SK-N-SH treated with all-trans-retinoic acid at 6 μM for 48 hours (cell line): ENCODE results near the gene PHF5A.

ENCODE experiments used
- ZFP30 ChIP-seq: fragments of 450-650 bp; formaldehyde crosslinking; IDR thresholded peaks from 2 replicates; pipeline ENCODE4 v1.5.0; 2022; ENCODE audit warnings: mild to moderate bottlenecking, moderate library complexity
- TF ChIP-seq, protein P1 (sequence below): fragments of 250-450 bp; sonication (Bioruptor Pico); IDR thresholded peaks from 2 replicates; pipeline ENCODE4 v1.5.0; 2020; ENCODE audit warnings: mild to moderate bottlenecking, moderate library complexity
- TF ChIP-seq, protein P2 (sequence below): fragments of 250-450 bp; sonication (Bioruptor Pico); IDR thresholded peaks from 2 replicates; pipeline ENCODE4 v1.8.0; 2020; ENCODE audit warnings: mild to moderate bottlenecking, moderate library complexity, borderline replicate concordance

DNA sequence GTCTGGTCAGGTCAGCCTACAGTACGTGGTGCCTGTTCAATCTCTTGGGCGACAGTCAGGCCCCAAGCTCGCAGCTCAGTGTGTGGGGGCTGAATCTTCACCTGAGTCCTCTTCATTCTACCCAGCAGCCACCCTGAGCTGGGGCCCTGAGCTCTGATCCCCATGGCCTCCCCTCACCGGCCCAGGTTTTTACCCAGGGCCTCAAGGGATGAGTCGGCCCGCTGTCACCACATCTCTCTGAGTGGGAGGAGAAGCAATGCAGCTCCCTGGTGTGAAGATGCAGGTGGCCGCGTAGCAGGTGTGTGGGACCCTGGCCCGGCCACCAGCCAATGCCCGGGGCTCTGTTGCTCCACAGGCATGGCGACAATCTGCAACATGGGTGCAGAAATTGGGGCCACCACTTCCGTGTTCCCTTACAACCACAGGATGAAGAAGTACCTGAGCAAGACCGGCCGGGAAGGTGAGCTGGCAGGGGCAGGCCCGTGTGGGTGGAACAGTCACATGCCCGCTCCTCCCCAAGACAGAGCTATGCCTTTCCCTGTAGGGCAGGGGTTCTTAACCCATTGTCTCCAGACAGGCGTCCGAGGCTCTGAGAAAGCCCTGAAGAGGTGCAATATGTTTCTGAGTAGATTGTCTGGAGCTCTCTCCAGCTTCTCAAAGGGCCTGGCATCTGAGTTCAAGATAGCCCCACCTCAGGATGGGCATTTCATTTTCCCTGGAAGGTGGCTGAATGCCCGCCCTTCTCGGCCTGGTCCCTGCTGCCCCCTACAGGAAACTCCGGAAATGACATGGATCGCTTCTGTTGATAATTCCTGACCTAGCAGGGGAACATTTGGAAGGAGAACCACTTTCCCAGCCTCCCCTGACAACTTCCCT is 48.9 kb upstream of the PHF5A start:
- TF ChIP-seq, protein P1, sequence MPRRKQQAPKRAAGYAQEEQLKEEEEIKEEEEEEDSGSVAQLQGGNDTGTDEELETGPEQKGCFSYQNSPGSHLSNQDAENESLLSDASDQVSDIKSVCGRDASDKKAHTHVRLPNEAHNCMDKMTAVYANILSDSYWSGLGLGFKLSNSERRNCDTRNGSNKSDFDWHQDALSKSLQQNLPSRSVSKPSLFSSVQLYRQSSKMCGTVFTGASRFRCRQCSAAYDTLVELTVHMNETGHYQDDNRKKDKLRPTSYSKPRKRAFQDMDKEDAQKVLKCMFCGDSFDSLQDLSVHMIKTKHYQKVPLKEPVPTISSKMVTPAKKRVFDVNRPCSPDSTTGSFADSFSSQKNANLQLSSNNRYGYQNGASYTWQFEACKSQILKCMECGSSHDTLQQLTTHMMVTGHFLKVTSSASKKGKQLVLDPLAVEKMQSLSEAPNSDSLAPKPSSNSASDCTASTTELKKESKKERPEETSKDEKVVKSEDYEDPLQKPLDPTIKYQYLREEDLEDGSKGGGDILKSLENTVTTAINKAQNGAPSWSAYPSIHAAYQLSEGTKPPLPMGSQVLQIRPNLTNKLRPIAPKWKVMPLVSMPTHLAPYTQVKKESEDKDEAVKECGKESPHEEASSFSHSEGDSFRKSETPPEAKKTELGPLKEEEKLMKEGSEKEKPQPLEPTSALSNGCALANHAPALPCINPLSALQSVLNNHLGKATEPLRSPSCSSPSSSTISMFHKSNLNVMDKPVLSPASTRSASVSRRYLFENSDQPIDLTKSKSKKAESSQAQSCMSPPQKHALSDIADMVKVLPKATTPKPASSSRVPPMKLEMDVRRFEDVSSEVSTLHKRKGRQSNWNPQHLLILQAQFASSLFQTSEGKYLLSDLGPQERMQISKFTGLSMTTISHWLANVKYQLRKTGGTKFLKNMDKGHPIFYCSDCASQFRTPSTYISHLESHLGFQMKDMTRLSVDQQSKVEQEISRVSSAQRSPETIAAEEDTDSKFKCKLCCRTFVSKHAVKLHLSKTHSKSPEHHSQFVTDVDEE (CRISPR knock-in tag) = no peak
- TF ChIP-seq, protein P2, sequence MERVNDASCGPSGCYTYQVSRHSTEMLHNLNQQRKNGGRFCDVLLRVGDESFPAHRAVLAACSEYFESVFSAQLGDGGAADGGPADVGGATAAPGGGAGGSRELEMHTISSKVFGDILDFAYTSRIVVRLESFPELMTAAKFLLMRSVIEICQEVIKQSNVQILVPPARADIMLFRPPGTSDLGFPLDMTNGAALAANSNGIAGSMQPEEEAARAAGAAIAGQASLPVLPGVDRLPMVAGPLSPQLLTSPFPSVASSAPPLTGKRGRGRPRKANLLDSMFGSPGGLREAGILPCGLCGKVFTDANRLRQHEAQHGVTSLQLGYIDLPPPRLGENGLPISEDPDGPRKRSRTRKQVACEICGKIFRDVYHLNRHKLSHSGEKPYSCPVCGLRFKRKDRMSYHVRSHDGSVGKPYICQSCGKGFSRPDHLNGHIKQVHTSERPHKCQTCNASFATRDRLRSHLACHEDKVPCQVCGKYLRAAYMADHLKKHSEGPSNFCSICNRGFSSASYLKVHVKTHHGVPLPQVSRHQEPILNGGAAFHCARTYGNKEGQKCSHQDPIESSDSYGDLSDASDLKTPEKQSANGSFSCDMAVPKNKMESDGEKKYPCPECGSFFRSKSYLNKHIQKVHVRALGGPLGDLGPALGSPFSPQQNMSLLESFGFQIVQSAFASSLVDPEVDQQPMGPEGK (CRISPR knock-in tag) = no peak
- no peak for TF ChIP-seq ZFP30
